ENCODE measurements around the gene CACNA1C. TPM values are rescaled to one million over a fixed set of nuclear protein-coding genes. Genes with fewer than 3 reads are reported as not detected.

The CACNA1C gene
- total and polyA plus RNA-seq, 2 of the 4 experiments (the other 2 are of a cell fraction): 1.6 to 2.6 TPM

GRCh38 chr12:2191534-2192153 is 138.9 kb downstream of the CACNA1C start:
- ATAC-seq (ENCODE audit: low read depth) (no peak), DNase-seq (no peak)
- POLR2A ChIA-PET (ENCODE audit: unreplicated experiment): interaction anchor here (0.6 kb wide), 1 partner anchor 11 kb away, joined by 3 read pairs; no protein-coding TSS in a partner anchor
- Histone ChIP-seq H4K20me1 (ENCODE audit: insufficient read depth, low read length) (no peaks in the 10 kb centered on the region), H3K9ac (ENCODE audit: low read depth, low read length) (no peak overlapping the region), H2AFZ (replicated peaks; ENCODE audit: low read length, poor library complexity) (peak overlapping the region; percentile 61), H2AK9ac (replicated peaks; ENCODE audit: low read depth, low read length, poor library complexity) (no peak overlapping the region), H3K36me3 (ENCODE audit: control insufficient read depth, insufficient read depth, low read length) (peaks cover 4% of the 10 kb centered on the region; the same call in 1 of the 2 replicates), H3K4ac (ENCODE audit: low read depth, low read length) (no peak overlapping the region), H4K91ac (ENCODE audit: insufficient read depth, low read depth, low read length) (peak overlapping the region; percentile 15; the same call in 1 of the 2 replicates), H2BK15ac (ENCODE audit: low read depth, low read length) (no peak overlapping the region; the same call in 2 of the 3 replicates), H3K79me1 (ENCODE audit: low read depth in 1 of 2, low read length in 2 of 2) (peaks cover 0 to 3% of the 10 kb centered on the region in 2 experiments; a peak in 1 of 4 replicates), H2BK5ac (ENCODE audit: low read depth, low read length, poor library complexity, severe bottlenecking) (peak overlapping the region; percentile 6), H3K14ac (replicated peaks; ENCODE audit: low read depth, low read length) (peak overlapping the region; percentile 28; the same call in 1 of the 2 replicates), H4K5ac (ENCODE audit: low read depth, low read length) (no peak overlapping the region), H2AK5ac (ENCODE audit: low read depth, low read length) (peak overlapping the region; percentile 41), H3K18ac (ENCODE audit: low read depth, low read length) (no peak overlapping the region), H3K4me1 (ENCODE audit: control insufficient read depth, insufficient read depth, low read length) (peaks cover 8% of the 10 kb centered on the region), H3K56ac (ENCODE audit: extremely low read depth, insufficient read depth, low read length) (no peak overlapping the region), H3K27ac (ENCODE audit: insufficient read depth, low read length) (no peak overlapping the region), H2BK20ac (ENCODE audit: low read depth, low read length) (no peak overlapping the region), H3K4me3 (ENCODE audit: insufficient read depth, low read depth, low read length) (no peak overlapping the region), H3K23ac (ENCODE audit: low read depth, low read length) (0 out of 2 replicates have a peak overlapping the region, but pooled peaks have one; percentile 25), H3K27me3 (ENCODE audit: control insufficient read depth, insufficient read depth, low read length) (no peaks in the 10 kb centered on the region), H3K9me1 (ENCODE audit: insufficient read depth, low read length) (peaks cover 19% of the 10 kb centered on the region), H2BK120ac (ENCODE audit: low read depth, low read length) (no peak overlapping the region), H3K4me2 (ENCODE audit: low read depth, low read length) (no peak overlapping the region), H4K8ac (ENCODE audit: low read depth in 2 of 2, low read length in 2 of 2) (no peak overlapping the region), H3K9me3 (ENCODE audit: control insufficient read depth, insufficient read depth, low read length) (no peaks in the 10 kb centered on the region)
- CTCF ChIA-PET: no interaction called here
- dilution Hi-C loops (cut with HindIII; ENCODE audit: low sequenced_read_pairs, unreplicated experiment): no loop called here
- WGBS, 2 experiments (ENCODE audit: extremely low coverage in 2 of 2, insufficient read length in 1 of 2): 96% methylated on average over 15 of the region's 19 CpGs; no CpG with 5 or more reads in 1 of the 2 experiments
- intact Hi-C loops (cut with micrococcal nuclease): no loop called here
- in situ Hi-C loops (cut with MboI; ENCODE audit: low sequenced_read_pairs): no loop called here
- TF ChIP-seq POLR2A (IDR thresholded peaks at IDR 0.05; ENCODE audit: low read depth, low read length) (no peak), NFE2L2 (IDR thresholded peaks at IDR 0.05; ENCODE audit: low read depth, low read length) (no peak), RFX5 (IDR thresholded peaks at IDR 0.05; ENCODE audit: low read depth, low read length) (no peak), BHLHE40 (IDR thresholded peaks at IDR 0.05; ENCODE audit: low read depth, low read length) (no peak), RCOR1 (IDR thresholded peaks at IDR 0.05; ENCODE audit: insufficient replicate concordance, low read length) (no peak), CTCF (conservative IDR thresholded peaks at IDR 0.05; ENCODE audit: low read depth, low read length) (no peak), CHD1 (IDR thresholded peaks at IDR 0.05; ENCODE audit: low read depth, low read length) (no peak), RAD21 (IDR thresholded peaks at IDR 0.05; ENCODE audit: low read length) (no peak), MXI1 (IDR thresholded peaks at IDR 0.05; ENCODE audit: borderline replicate concordance, low read depth, low read length) (no peak), CEBPB (IDR thresholded peaks at IDR 0.05; ENCODE audit: low read depth, low read length) (no peak), FOS (IDR thresholded peaks at IDR 0.05; ENCODE audit: low read depth, low read length) (no peak), SMC3 (IDR thresholded peaks at IDR 0.05; ENCODE audit: low read depth, low read length) (no peak), USF2 (IDR thresholded peaks at IDR 0.05; ENCODE audit: low read depth, low read length) (no peak), MAZ (IDR thresholded peaks at IDR 0.05; ENCODE audit: borderline replicate concordance, low read depth, low read length) (no peak), ELK1 (IDR thresholded peaks at IDR 0.05; ENCODE audit: borderline replicate concordance, low read depth, low read length) (no peak), MAFK (IDR thresholded peaks at IDR 0.05; ENCODE audit: low read depth, low read length) (no peak)
- BruUV-seq (replicated peaks): no TSS peak

Data from IMR-90 (cell line).